ENCODE data around the gene PARD6G.
"Not testable (repeated sequence)": the region's sequence is repeated elsewhere in the genome, so short reads cannot be mapped to it uniquely, and the experiment has no call there.

PARD6G gene, protein sequence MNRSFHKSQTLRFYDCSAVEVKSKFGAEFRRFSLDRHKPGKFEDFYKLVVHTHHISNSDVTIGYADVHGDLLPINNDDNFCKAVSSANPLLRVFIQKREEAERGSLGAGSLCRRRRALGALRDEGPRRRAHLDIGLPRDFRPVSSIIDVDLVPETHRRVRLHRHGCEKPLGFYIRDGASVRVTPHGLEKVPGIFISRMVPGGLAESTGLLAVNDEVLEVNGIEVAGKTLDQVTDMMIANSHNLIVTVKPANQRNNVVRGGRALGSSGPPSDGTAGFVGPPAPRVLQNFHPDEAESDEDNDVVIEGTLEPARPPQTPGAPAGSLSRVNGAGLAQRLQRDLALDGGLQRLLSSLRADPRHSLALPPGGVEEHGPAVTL

DNA sequence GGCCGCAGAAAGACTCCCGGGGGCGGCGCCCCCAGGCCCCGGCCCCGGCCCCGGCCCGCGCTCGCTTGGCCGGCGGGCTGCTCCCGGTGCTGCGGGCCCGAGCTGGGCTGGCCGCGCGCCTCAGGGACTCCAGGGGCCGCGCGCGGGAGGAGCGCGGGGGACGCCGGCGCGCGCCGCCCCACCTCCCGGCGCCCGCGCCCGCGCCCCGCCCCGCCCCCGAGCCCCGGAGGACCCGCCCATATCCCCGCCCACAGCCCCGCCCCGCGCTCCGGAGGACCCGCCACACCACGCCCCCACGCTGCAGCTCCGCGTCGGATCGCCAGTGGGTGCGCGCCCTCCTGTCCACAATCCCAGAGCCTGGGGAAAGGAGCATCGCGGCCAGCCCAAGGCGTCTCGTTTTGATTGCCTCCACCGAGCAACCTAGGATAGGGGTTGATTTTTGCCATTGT, at the start of gene PARD6G:
Gene PARD6G, minus strand, starts transcription at position 122 of the 449 bp plus-strand sequence. CDS start 166 bp downstream, outside the sequence.
- peak in 1 of 2 donors; percentile 21 for DNase-seq

GRCh38 chr18:80262241-80263033, 15.1 kb upstream of the PARD6G start:
- DNase-seq, result not testable (repeated sequence)

DNA sequence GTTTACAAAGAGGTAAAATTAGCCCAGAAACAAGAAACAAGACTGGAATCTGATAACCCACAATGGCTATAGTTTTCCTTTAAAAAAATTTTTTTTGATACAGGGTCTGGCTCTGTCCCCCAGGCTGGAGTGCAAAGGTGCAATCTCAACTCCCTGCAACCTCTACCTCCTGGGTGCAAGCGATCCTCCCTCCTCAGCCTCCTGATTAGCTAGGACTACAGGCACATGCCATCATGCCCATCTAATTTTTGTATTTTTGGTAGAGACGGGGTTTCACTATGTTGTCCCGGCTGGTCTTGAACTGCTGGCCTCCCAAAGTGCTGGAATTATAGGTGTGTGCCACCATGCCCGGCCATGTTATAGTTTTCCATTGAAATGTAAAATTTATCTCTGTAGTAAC, 12.3 kb upstream of the PARD6G start:
- DNase-seq, result no peak

- DNase-seq, result no peak
Observed at GRCh38 chr18:80258640-80259039, 11.3 kb upstream of the PARD6G start.

DNA sequence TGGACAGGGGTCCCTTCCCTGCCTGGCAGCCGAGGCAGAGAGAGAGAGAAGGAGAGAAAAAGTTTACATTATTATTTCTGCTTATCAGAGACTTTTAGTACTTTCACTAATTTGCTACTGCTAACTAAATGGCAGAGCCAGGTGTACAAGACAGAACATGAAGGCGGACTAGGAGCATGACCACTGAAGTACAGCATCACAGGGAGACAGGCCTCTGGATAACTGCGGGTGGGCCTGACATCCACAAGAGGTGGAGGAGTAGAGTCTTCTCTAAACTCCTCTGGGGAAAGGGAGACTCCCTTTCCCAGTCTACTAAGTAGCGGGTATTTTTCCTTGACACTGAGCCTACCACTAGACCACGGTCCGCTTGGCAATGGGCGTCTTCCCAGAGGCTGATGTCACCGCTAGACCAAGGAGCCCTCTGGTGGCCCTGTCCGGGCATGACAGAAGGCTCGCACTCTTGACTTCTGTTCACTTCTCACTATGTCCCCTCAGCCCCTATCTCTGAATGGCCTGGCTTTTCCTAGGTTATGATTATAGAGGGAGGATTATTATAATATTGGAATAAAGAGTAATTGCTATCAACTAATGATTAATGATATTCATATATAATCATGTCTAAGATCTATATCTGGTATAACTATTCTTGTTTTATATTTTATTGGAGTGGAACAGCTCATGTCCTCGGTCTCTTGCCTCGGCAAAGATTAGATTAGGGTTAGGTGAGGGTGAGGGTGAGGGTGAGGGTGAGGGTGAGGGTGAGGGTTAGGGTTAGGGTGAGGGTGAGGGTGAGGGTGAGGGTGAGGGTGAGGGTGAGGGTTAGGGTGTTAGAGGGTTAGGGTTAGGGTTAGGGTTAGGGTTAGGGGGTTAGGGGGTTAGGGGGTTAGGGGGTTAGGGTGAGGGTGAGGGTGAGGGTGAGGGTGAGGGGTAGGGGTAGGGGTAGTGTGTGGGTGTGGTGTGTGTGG, 10.5 kb upstream of the PARD6G start:
- DNase-seq, result not testable (repeated sequence)

DNA sequence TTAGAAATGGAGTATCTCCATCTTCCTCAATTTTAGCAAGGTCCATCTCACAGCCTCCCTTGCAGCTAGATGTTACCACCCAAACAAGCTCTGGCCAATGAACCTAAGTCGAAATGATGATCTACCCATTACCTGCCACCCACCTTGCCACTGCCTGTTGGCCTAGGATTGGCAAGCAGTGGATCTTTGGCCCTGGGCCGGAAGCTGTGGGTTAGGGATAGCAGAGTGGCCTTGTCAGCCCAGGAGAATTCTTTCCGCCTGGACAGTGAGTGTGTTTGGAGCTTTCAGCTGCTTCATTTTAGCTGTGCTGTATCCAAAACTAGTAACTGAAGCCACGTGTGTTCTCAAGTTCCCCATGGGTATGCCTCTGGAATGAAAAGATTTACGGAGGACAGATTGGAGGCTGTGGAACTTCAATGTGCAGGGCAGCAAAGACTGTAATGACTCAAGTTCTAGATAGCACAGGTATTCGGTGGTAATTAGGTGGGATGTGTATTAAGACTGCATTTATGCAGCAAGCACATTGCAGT, 7.7 kb upstream of the PARD6G start:
- no peak for DNase-seq

DNA sequence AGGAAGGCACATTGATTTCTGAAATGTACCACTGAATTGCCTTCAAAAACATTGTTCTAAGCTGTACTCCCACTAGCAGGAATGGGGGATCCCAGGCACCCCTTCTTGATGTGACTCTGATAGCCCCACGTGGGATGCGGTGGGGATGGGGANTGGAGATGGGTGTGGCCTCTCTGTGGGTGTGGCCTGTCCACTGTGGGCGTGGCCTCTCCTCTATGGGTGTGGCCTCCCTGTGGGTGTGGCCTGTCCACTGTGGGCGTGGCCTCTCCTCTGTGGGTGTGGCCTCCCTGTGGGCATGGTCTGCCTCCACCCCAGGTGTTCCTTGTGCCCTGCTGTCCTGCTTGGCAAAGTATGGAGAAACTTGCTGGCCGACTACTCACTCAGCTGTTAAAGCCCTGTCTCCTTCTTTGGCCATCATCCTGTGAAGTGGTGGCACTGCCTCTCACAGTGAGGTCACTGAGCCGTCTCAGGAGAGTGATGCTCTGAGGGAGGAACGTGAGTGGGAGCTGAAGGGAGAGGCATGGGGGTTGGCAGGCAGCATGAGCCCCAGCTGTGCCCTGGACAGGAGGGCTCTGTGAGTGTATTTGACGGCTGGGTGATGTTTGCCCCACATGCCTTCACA, 6.7 kb upstream of the PARD6G start:
- no peak for DNase-seq

GRCh38 chr18:80253236-80253635, 5.9 kb upstream of the PARD6G start:
- no peak for DNase-seq

DNA sequence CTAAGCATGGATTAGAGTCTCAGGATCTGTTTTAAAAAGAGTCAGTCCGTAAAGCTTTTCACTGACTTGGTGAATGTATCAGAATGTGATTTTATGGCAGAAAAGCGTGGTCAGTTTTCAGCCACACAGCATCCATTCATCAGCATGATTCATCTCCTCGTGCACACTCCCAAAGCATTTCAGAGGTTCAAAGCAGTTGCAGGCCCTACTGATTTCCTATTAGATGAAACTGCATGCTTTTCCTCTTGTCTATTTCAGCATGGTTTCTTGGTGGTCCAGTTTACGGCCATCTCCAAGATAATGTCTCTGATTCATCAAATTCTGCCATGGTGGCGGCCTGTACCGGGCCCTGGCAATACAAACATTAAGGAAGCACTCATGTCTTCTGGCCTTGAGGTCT, 4.8 kb upstream of the PARD6G start:
- DNase-seq, result no peak

DNA sequence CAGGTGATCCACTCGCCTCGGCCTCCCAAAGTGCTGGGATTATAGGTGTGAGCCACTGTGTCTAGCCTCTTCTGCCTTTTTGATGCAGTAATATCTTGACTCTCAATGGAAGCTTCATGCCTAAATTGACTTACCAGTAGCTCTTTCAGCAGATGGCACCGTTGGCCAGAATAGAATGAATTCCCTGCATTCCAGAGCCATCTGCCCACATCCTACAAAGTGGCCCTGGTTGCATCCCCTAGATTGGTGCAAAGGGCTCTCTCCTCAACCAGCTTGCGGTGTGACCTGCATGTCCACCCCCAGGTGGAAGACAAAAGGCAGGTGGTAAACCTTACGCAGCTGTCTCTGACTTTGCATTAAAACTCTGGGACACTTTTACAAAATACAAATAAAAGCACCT, 4.4 kb upstream of the PARD6G start:
- DNase-seq, result no peak

- DNase-seq, result no peak
Observed at GRCh38 chr18:80250740-80251364, 3.5 kb upstream of the PARD6G start.

DNA sequence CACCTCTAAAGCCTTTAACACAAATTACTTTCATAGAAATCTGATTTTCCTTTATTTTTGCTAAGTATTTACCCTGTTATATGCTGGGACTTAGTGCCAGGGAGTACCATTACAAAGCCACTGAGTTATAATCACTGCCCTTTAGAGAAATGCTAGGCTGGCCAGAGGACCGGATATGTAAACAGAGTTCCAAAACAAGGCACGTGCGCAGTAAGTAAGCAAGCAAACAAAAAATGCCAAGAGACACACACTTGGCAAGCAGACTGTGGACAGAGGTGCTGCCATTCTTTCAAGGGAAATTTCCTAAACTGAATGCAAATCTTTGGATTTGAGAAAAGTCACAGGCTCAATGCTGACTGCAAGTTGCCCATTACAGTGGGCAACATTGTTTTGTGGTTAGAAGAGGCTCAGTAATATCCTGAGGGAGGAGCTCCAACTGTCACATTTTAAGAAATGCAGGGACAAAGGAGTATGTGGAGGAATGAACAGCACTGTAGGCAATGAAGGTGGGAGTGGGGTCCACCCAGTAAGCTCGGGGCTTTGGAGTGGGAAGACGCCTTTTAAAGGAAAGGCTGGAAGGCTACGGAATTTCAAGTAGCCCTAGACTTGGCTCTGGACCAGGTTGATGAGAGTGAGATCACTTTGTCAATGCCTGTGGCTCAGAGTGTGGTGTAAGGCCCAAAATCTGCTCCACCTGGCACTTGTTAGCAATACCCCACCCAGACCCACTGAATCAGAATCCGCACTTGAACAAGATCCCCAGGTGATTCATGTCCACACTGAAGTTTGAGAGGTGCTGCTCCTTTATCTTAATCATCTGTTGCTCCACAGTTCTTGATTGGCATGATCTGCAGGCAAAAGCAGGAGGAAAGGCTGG, 2.1 kb upstream of the PARD6G start:
- DNase-seq, result no peak

DNA sequence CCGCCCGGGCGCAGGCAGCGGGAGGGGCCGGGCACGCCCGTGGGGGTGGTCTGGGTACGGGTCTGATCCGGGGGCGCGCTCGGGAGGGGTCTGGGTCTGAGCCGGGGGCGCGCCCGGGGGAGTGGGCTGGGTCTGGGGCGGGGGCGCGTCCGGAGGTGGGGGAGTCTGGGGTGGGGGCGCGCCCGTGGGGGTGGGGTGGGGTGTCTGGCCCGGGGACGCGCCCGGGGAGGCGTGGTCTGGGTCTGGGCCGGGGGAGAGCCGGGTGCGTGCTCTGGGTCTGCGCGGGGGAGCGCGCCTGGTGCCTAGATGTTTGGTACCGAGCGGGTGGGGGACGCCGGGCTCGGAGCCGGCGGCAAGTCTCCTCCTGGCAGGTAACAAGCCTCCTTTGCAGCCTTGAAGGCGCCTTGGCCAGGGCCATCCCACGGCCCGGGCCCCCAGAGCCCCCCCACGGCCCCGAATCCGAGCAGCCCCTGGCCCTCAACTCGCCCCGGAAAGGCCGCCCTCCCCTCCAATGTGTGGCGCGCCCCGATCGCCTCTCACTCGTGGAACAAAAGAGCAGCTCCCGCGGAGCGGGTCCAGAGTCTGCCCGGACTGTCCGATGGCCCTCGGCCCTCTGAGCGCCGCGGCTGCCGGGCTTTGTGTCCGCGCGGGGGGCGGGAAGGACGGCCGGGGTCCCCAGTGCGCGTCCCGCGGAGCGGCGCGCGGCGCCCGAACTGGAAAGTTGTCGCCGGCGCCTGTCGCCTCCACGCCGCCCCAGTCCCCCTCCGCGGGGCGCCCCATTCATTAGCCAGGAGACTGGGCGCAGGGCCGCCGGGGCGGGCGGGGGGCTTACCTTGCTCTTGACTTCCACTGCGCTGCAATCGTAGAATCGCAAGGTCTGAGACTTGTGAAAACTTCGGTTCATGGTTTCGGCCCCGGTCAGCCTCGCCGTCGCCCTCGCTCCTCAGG, 595 bp downstream of the PARD6G start:
- DNase-seq, result no peak

- DNase-seq, result no peak
Observed at GRCh38 chr18:80245781-80246444, 1.4 kb downstream of the PARD6G start.

GRCh38 chr18:80244956-80245730, 2.2 kb downstream of the PARD6G start:
- DNase-seq, result no peak

DNA sequence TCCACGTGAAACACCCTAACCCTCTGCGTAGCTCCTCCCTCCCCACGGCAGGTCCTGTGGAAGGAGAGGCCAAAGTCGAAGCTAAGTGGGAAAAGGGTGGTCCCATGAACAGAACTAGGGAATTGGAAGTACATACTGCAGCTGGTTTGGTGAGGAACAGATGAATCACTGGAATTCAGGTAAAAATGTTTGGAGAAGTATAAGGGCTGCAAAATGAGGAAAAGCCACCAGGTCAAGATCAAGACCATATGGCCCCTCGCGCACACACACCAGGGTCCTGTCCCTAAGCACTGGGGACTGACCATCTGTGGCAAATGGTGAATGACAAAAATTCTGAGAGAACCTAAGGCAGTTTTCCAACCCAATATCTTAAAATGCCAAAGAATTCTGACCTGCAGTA, 3.1 kb downstream of the PARD6G start:
- no peak for DNase-seq

- no peak for DNase-seq
Observed at GRCh38 chr18:80243204-80243603, 4.1 kb downstream of the PARD6G start.

Data from bone marrow (tissue), 2 donors.